Raji (cell line): ENCODE data around the gene KDM4C.

Experiments used
- POLR2A ChIP-seq: IDR thresholded peaks from 2 replicates; pipeline ENCODE4 v1.6.1; 2011; ENCODE audit warnings: low read depth, low read length, control low read depth; ENCODE audit not compliant: insufficient read depth

KDM4C gene

GRCh38 chr9:6986141-6986815 is 228.5 kb downstream of the KDM4C start:
- TF ChIP-seq POLR2A = no peak

GRCh38 chr9:6987381-6987780 is 229.6 kb downstream of the KDM4C start:
- TF ChIP-seq POLR2A = no peak

- TF ChIP-seq POLR2A = no peak
Observed at GRCh38 chr9:6991418-6991817, 233.6 kb downstream of the KDM4C start.

GRCh38 chr9:6996061-6996854 is 238.5 kb downstream of the KDM4C start:
- TF ChIP-seq POLR2A = no peak

- no peak for TF ChIP-seq POLR2A
Observed at GRCh38 chr9:6997330-6997729, 239.6 kb downstream of the KDM4C start.

GRCh38 chr9:6999794-7000193 is 242.0 kb downstream of the KDM4C start:
- TF ChIP-seq POLR2A = no peak

GRCh38 chr9:7001571-7001970 is 243.8 kb downstream of the KDM4C start:
- no peak for TF ChIP-seq POLR2A

- no peak for TF ChIP-seq POLR2A
Observed at GRCh38 chr9:7003861-7004260, 246.1 kb downstream of the KDM4C start.

- TF ChIP-seq POLR2A = no peak
Observed at GRCh38 chr9:7006417-7006816, 248.6 kb downstream of the KDM4C start.

- TF ChIP-seq POLR2A = no peak
Observed at GRCh38 chr9:7008411-7008810, 250.6 kb downstream of the KDM4C start.

GRCh38 chr9:7009065-7009464 is 251.3 kb downstream of the KDM4C start:
- TF ChIP-seq POLR2A = no peak

GRCh38 chr9:7011395-7012067 is 253.8 kb downstream of the KDM4C start:
- TF ChIP-seq POLR2A = no peak

- TF ChIP-seq POLR2A = no peak
Observed at GRCh38 chr9:7027996-7028395, 270.2 kb downstream of the KDM4C start.

GRCh38 chr9:7028591-7028990 is 270.8 kb downstream of the KDM4C start:
- TF ChIP-seq POLR2A = no peak

GRCh38 chr9:7033076-7034045 is 275.6 kb downstream of the KDM4C start:
- TF ChIP-seq POLR2A = no peak
